MCF 10A (cell line): ENCODE data around the gene SLC22A2. TPM values are rescaled to one million over a fixed set of nuclear protein-coding genes. Genes with fewer than 3 reads are reported as not detected.

ENCODE experiments used
- BruUV-seq: library from RNA; stranded (reverse); fragments of 400-500 nt; replicated peaks from 2 replicates; lab custom pipeline; 2021; lab: Mats Ljungman, UMichigan
- CTCF ChIA-PET: fragments of 300-600 bp; sonication (Branson Sonifier 250); formaldehyde crosslinking; extraction: SDS; loops from one replicate; lab custom pipeline; 2021; ENCODE audit warnings: antibody characterized with exemption, inconsistent platforms; lab: Yijun Ruan, JAX
- POLR2A ChIA-PET: fragments of 300-600, 350-650 bp; sonication (Branson Sonifier 250); formaldehyde crosslinking; extraction: SDS; loops from one replicate; lab custom pipeline; 2020; ENCODE audit warnings: antibody characterized with exemption, inconsistent platforms; lab: Yijun Ruan, JAX
- DNase-seq: peaks from one replicate; pipeline ENCODE4 v3.0.0-alpha.2; 2018; ENCODE audit not compliant: unreplicated experiment
- H3K27ac Mint-ChIP-seq: one replicate; pipeline ENCODE4 v1.8.0; 2022; ENCODE audit warnings: mild to moderate bottlenecking, low read depth, mixed read lengths; ENCODE audit not compliant: unreplicated experiment
- H3K27me3 Mint-ChIP-seq: one replicate; pipeline ENCODE4 v1.8.0; 2022; ENCODE audit warnings: mixed read lengths; ENCODE audit not compliant: insufficient read depth, unreplicated experiment
- H3K36me3 Mint-ChIP-seq: one replicate; pipeline ENCODE4 v1.8.0; 2022; ENCODE audit warnings: mild to moderate bottlenecking, moderate library complexity, mixed read lengths; ENCODE audit not compliant: insufficient read depth, unreplicated experiment
- H3K4me1 Mint-ChIP-seq: one replicate; pipeline ENCODE4 v1.8.0; 2022; ENCODE audit warnings: mixed read lengths; ENCODE audit not compliant: insufficient read depth, unreplicated experiment
- H3K4me3 Mint-ChIP-seq: one replicate; pipeline ENCODE4 v1.8.0; 2022; ENCODE audit warnings: mild to moderate bottlenecking, moderate library complexity, mixed read lengths; ENCODE audit not compliant: unreplicated experiment
- H3K9me3 Mint-ChIP-seq: one replicate; pipeline ENCODE4 v1.8.0; 2022; ENCODE audit warnings: mixed read lengths; ENCODE audit not compliant: unreplicated experiment
- intact Hi-C: fragments of 100-400 bp; cut with micrococcal nuclease; formaldehyde crosslinking; loops from 2 replicates; pipeline ENCODE4 v1.14.1; 2022
- total RNA-seq: library from RNA; stranded (reverse); gene quantifications from 2 replicates; pipeline ENCODE4 v1.2.3, GENCODE V29; 2022
- TF ChIP-seq, protein P1 (sequence below): fragments of 200-600 bp; IDR thresholded peaks from one replicate; pipeline ENCODE4 v1.8.0; 2022; ENCODE audit warnings: antibody characterized with exemption, mild to moderate bottlenecking; ENCODE audit not compliant: unreplicated experiment

Gene SLC22A2
- total RNA-seq, 1 experiment from 2014 or later, result not detected

DNA sequence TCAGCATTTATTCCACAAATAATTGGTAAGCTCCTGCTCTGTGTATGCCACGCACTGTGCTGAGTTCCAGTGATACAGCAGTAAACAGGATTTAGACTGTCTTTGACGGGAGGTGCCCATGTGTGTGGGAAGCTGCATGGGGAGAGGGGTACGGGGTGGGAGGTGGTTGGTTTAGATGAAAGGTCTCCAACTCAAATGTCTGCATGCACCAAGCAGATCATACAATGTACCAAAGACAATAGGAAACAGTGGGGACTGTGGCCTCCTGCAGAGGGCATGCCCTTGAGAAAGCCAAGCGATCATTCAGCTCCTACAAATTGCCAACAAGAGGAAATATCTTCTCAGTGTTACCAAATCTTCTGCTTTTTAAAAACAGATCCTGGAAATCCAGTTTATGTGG is 36.1 kb downstream of the SLC22A2 start:
- Mint-ChIP-seq H3K27ac (no peak overlapping the region), H3K9me3 (peaks cover 6% of the 10 kb centered on the region), H3K36me3 (no peaks in the 10 kb centered on the region), H3K27me3 (peaks cover 17% of the 10 kb centered on the region), H3K4me1 (no peaks in the 10 kb centered on the region), H3K4me3 (no peak overlapping the region)
- TF ChIP-seq, protein P1, sequence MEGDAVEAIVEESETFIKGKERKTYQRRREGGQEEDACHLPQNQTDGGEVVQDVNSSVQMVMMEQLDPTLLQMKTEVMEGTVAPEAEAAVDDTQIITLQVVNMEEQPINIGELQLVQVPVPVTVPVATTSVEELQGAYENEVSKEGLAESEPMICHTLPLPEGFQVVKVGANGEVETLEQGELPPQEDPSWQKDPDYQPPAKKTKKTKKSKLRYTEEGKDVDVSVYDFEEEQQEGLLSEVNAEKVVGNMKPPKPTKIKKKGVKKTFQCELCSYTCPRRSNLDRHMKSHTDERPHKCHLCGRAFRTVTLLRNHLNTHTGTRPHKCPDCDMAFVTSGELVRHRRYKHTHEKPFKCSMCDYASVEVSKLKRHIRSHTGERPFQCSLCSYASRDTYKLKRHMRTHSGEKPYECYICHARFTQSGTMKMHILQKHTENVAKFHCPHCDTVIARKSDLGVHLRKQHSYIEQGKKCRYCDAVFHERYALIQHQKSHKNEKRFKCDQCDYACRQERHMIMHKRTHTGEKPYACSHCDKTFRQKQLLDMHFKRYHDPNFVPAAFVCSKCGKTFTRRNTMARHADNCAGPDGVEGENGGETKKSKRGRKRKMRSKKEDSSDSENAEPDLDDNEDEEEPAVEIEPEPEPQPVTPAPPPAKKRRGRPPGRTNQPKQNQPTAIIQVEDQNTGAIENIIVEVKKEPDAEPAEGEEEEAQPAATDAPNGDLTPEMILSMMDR, result no peak
- CTCF ChIA-PET, result interaction anchor here (1.0 to 5.3 kb wide), 8 partner anchors 12 to 238 kb away, joined by 3 to 115 read pairs (median 6); no protein-coding TSS in a partner anchor
- POLR2A ChIA-PET, result interaction anchor here (0.7 to 2.3 kb wide), 2 partner anchors 12 to 233 kb away, joined by 3 to 16 read pairs; no protein-coding TSS in a partner anchor
- intact Hi-C loops, result loop anchor here (5.0 kb wide), 2 partner anchors 165 to 360 kb away; no protein-coding TSS in a partner anchor
- BruUV-seq, result no TSS peak
- DNase-seq, result no peak

DNA sequence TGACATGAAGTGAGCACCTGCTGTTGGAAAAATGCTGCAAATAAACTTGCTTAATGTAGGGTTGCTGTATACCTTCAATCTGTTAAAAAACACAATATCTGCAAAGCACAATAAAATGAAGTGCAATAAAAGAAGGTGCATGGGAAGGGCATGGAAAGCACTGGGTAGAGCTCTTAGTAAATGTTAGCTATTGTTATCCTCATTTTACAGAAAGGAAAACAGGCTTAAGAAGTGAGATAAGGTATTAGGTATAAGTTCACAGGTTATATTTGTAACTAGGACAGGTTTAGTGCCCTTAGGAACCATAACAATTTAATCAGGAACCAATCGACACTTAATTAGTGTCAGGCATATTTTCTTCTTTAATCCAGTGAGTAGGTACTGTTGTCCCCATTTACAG is 36.7 kb downstream of the SLC22A2 start:
- H3K4me3 Mint-ChIP-seq, result no peak overlapping the region
- intact Hi-C loops, result loop anchor here (1.0 to 5.0 kb wide), 7 partner anchors 84 to 447 kb away; no protein-coding TSS in a partner anchor
- no peak overlapping the region for H3K27ac Mint-ChIP-seq

DNA sequence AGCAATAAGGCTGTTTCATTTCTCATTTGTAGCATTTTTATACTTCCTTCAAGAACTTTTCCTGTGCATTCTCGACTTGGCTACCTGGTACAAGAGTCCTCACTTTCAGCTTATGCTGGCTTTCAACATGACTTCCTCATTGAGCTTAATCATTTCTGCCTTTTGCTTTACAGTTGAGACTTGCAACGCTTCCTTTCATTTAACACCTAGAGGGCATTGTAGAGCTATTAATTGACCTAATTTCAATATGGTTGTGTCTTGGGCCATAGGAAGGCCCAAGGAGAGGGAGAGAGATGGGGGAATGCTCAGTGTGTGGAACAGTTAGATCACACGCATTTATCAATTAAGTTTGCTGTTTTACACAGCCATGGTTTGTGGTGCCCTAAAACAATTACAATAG is 37.2 kb downstream of the SLC22A2 start:
- ChIA-PET POLR2A (interaction anchor here (0.6 to 2.3 kb wide), 5 partner anchors 80 to 234 kb away, joined by 3 to 16 read pairs (median 3); no protein-coding TSS in a partner anchor), CTCF (interaction anchor here (0.5 to 5.3 kb wide), 35 partner anchors 13 to 446 kb away, joined by 3 to 115 read pairs (median 4); no protein-coding TSS in a partner anchor)
- Mint-ChIP-seq H3K27ac (no peak overlapping the region), H3K4me1 (no peaks in the 10 kb centered on the region), H3K36me3 (no peaks in the 10 kb centered on the region), H3K4me3 (no peak overlapping the region), H3K27me3 (peaks cover 17% of the 10 kb centered on the region), H3K9me3 (peaks cover 6% of the 10 kb centered on the region)
- DNase-seq, result peak; percentile 54
- no TSS peak for BruUV-seq
- intact Hi-C loops, result loop anchor here (1.0 to 5.0 kb wide), 7 partner anchors 83 to 447 kb away; no protein-coding TSS in a partner anchor
- TF ChIP-seq, protein P1, result peak; percentile 28

More for the DNA sequence above, 36.7 kb downstream of the SLC22A2 start:
- no peak for DNase-seq
- peaks cover 6% of the 10 kb centered on the region for H3K9me3 Mint-ChIP-seq
- no peaks in the 10 kb centered on the region for H3K36me3 Mint-ChIP-seq
- ChIA-PET CTCF (interaction anchor here (0.7 to 5.3 kb wide), 18 partner anchors 13 to 335 kb away, joined by 3 to 115 read pairs (median 5); no protein-coding TSS in a partner anchor), POLR2A (interaction anchor here (0.7 to 2.3 kb wide), 2 partner anchors 12 to 234 kb away, joined by 3 to 16 read pairs; no protein-coding TSS in a partner anchor)
- H3K27me3 Mint-ChIP-seq, result peaks cover 17% of the 10 kb centered on the region
- H3K4me1 Mint-ChIP-seq, result no peaks in the 10 kb centered on the region
- BruUV-seq, result no TSS peak
- TF ChIP-seq, protein P1, result no peak

DNA sequence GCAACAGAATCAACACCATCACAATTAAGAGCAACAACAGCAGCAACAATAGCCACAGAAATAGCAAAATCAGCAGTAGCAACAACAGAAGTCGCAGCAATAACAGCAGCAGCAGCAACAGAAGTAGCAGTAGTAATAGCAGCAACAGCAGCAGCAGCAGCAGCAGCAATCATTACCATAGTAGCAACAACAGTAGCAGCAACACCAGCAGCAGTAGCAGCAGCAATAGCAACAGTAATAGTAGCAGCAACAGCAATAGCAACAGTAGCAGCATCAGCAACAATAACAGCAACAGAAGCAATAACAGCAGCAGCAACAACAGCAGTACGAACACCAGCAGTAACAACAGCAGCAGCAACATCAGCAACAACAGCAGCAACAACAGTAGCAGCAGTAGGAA is 39.8 kb downstream of the SLC22A2 start:
- no peak overlapping the region for H3K27ac Mint-ChIP-seq

More for the DNA sequence above, 39.8 kb downstream of the SLC22A2 start:
- CTCF ChIA-PET, result no interaction called here
- TF ChIP-seq, protein P1, result no peak
- Mint-ChIP-seq H3K4me3 (no peak overlapping the region), H3K4me1 (no peaks in the 10 kb centered on the region), H3K27me3 (peaks cover 17% of the 10 kb centered on the region), H3K36me3 (no peaks in the 10 kb centered on the region), H3K9me3 (peaks cover 14% of the 10 kb centered on the region)
- DNase-seq, result no peak
- no TSS peak for BruUV-seq
- intact Hi-C loops, result no loop called here
- POLR2A ChIA-PET, result no interaction called here
